CD4-positive, alpha-beta T cell treated with Interferon alpha-2 for 1 hour (primary cell): Measurements from ENCODE around the gene PMP22.
"Not testable (repeated sequence)": the region's sequence is repeated elsewhere in the genome, so short reads cannot be mapped to it uniquely, and the experiment has no call there.

Experiments
- DNase-seq, 2 donors: peaks; one replicate each; pipeline ENCODE4 v3.0.0-alpha.2; 2020 to 2022

PMP22 gene

DNA sequence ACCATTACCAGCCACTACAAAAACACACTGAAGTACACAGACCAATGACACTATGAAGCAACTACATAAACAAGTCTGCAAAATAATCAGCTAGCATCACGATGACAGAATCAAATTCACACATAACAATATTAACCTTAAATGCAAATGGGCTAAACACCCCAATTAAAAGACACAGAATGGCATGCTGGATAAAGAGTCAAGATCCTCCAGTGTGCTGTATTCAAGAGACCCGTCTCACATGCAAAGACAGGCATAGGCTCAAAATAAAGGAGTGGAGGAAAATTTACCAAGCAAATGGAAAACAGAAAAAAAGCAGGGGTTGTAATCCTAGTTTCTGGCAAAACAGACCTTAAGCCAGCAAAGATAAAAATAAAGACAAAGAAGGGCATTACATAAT lies 64.6 kb downstream of the PMP22 start:
- DNase-seq, result not testable (repeated sequence)

DNA sequence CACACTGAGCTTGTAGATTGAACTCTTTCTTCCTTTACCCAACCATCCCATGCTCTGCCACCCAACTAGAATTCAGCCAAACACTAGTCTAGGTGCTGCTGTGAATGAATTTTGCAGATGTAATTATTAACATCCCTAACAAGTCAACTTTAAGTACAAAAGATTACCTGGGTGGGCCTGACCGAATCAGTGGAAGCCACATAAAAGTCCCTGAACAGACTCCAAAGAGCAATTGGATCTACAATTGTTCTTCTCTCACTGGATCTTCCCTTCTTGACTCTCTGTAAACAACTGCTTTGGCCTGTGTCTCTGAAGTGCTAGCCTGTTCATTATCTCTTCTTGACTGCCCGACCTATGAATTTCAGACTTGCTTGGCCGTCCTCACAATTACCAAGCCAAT lies 67.9 kb downstream of the PMP22 start:
- no peak for DNase-seq

DNA sequence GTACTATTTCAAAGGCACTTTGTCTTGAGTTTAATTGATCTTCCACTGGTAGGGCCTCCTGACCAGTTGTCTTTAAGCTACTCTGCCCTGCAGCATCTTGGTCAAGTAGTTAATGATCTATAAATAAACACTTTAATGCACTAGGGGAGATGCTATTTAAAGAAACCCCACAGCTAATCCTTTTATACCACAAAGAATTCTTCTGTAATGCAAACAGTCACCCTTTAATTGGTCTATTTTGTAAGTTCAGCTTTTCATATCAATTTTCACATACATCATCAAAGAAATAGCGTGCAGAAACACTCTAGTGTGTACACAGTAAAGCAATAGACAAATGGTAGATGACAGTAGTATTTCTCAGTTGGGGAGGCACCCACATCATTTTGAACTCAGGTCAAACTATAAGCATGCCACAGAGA lies 70.3 kb downstream of the PMP22 start:
- DNase-seq, result no peak

DNA sequence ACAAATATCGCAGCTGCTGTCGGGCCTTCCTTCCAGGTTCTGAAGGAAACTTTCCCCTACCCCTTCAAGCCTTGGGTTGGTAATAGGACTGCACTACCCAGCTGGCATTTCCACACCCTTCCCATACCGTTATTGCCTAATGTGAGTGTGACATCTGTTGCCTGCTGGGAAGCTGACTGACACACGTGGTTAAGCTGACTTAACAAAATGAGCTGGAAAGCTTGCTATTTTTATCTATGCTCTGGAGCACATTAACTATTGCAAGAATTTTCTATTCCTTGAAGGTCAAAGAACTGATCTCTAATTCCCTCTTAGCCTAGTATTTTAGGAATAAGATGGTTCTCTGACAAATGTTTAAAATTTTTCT lies 79.5 kb downstream of the PMP22 start:
- no peak for DNase-seq

DNA sequence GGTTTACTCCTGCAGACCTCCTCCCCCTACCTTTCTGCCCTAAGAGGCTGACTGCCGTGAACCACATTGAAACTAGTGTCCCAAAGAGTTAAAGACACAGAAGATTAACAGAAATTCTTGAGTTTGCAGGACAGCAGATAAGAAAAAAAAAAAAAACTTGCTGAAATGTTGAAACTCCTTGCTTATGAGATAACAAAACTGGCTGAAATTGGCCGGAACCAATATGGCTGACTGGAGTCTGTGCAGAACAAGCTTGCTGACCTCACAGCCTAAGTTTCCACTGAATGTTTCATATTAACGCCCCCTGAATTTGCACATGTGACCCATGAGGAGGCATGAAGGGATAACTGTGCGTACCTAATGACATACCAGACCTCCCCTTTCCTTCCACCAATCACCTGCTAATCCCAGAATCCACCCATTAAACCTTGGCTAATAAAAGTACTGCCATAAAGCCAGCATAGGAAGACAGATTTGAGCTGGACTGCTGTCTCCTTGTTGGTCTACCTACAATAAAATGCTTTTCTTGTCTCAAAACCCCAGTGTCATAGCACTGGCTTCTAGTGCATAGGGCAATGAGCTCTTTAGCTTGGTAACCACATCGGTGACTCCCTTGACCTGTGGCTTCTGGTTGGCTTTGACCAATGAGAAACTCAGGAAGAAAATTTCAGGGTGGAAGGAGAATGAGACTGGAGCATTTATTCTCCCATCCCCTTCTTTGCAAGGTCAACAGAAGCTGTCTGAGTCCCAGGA lies 80.1 kb downstream of the PMP22 start:
- no peak for DNase-seq

DNA sequence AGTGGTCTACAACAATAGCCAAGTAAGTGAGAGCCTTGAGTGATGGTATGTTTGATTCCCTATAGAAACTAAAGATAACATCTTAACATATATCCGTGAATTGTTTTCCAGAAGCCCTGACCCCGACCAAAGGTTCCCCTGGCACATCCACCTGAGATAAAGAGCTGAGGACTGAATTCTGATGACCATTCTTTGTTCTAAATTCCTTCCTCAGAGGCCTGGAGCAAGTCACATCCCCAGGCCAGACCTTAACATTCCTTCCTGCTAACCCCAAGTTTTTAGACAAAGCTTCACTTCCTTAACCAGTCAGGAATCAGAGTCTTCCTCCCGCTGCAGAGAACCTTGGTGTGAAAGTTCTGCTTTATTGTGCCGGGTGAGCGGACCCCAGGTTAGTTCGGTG lies 83.3 kb downstream of the PMP22 start:
- no peak for DNase-seq

DNA sequence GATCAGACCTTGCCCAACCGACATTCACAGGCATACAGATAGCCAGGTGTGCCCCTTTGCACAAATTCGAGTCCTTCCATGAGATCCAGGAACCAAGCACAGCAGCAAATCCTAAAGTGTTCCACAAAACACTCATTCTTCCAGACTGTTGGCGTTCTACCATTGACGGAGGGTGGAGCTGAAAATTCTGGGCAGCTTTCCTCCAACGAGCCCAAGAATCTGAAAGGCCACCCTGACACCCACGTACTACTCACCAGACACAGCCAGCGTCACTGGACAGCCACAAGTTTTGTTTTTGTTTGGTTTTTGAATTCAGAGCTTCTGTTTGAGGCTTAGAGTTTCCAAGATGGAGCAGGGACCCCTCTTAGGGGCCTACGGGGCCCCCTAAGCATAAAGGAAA lies 83.8 kb downstream of the PMP22 start:
- no peak for DNase-seq

DNA sequence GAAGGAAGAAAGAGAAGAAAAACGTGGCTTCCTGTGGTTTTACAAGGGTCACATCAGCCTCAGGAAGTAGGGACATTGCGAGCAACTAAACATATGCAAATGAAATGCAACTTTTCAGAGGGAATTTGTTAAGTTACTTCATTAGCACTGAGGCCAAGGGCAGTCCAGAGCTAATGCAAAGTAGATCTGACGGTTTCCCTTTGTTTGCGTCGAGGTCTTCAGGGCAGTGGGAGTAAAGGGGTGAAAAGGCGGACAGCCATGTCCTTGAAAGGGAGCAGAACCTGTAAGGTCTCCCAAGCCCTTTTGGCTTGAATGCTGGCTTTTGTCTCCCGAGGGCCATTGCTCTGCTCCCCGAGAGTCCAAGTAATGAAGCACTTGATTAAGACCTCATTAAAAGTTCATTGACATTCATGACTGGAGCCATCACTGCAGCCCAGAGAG lies 85.0 kb downstream of the PMP22 start:
- no peak for DNase-seq
